AG09319 (cell line): Measurements from ENCODE around the gene KRT4.

Experiments used
- DNase-seq: peaks from one replicate; pipeline ENCODE4 v3.0.0-alpha.2; 2010; ENCODE audit warnings: low read depth; ENCODE audit errors: extremely low read depth
- TF ChIP-seq, protein P1 (sequence below): IDR thresholded peaks from 2 replicates; pipeline ENCODE4 v1.5.1; 2011; ENCODE audit warnings: low read depth, mild to moderate bottlenecking, inconsistent platforms, low read length, moderate library complexity

Gene KRT4

DNA sequence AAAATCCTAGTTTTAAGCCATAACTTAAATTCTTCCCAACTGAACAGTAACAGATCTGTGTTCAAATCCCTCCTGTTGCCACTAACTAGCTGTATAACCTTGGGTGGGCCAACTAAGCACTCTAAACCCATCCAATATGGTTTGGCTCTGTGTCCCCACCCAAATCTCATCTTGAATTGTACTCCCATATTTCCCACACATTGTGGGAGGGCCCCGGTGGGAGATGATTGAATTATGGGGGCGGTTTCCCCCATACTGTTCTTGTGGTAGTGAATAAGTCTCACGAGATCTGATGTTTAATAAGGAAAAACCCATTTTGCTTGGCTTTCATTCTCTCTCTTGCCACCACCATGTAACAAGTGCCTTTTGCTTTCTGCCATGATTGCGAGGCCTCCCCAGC lies 1.2 kb upstream of the KRT4 start:
- TF ChIP-seq, protein P1, sequence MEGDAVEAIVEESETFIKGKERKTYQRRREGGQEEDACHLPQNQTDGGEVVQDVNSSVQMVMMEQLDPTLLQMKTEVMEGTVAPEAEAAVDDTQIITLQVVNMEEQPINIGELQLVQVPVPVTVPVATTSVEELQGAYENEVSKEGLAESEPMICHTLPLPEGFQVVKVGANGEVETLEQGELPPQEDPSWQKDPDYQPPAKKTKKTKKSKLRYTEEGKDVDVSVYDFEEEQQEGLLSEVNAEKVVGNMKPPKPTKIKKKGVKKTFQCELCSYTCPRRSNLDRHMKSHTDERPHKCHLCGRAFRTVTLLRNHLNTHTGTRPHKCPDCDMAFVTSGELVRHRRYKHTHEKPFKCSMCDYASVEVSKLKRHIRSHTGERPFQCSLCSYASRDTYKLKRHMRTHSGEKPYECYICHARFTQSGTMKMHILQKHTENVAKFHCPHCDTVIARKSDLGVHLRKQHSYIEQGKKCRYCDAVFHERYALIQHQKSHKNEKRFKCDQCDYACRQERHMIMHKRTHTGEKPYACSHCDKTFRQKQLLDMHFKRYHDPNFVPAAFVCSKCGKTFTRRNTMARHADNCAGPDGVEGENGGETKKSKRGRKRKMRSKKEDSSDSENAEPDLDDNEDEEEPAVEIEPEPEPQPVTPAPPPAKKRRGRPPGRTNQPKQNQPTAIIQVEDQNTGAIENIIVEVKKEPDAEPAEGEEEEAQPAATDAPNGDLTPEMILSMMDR, result no peak
- DNase-seq, result no peak

GRCh38 chr12:52814710-52815155 lies 817 bp upstream of the KRT4 start:
- TF ChIP-seq, protein P1, result no peak
- DNase-seq, result no peak

- TF ChIP-seq, protein P1, result no peak
- no peak for DNase-seq
Measured at GRCh38 chr12:52813203-52813819, 605 bp downstream of the KRT4 start.

GRCh38 chr12:52812749-52813148 lies 1.2 kb downstream of the KRT4 start:
- DNase-seq, result no peak
- TF ChIP-seq, protein P1, result no peak

GRCh38 chr12:52812073-52812400 lies 1.9 kb downstream of the KRT4 start:
- TF ChIP-seq, protein P1, result no peak
- DNase-seq, result no peak

- TF ChIP-seq, protein P1, result no peak
- DNase-seq, result no peak
Measured at GRCh38 chr12:52811191-52812072, 2.5 kb downstream of the KRT4 start.

- TF ChIP-seq, protein P1, result no peak
- DNase-seq, result no peak
Measured at GRCh38 chr12:52810554-52810953, 3.4 kb downstream of the KRT4 start.
